Memory B cell (primary cell): ENCODE measurements around the gene NPR2.

Source experiments
- ATAC-seq: fragments of 150-1000 bp; cut with Tn5 transposase; 2 replicates; pipeline ENCODE4 v1.10.0; 2021; ENCODE audit warnings: low read depth, mild to moderate bottlenecking, moderate library complexity
- DNase-seq, 2 donors: peaks; one replicate each; pipeline ENCODE4 v3.0.0; 2022; ENCODE audit warnings: low spot score in 2 of 2
- H3K27ac Mint-ChIP-seq: one replicate; pipeline ENCODE4 v1.8.0; 2022; ENCODE audit warnings: mild to moderate bottlenecking, moderate library complexity, mixed read lengths
- H3K27me3 Mint-ChIP-seq: one replicate; pipeline ENCODE4 v1.8.0; 2022; ENCODE audit warnings: mixed read lengths
- H3K36me3 Mint-ChIP-seq: one replicate; pipeline ENCODE4 v1.8.0; 2022; ENCODE audit warnings: mild to moderate bottlenecking, mixed read lengths
- H3K4me1 Mint-ChIP-seq: one replicate; pipeline ENCODE4 v1.8.0; 2022; ENCODE audit warnings: mixed read lengths
- H3K4me3 Mint-ChIP-seq: one replicate; pipeline ENCODE4 v1.8.0; 2022; ENCODE audit warnings: mild to moderate bottlenecking, moderate library complexity, mixed read lengths
- H3K9me3 Mint-ChIP-seq: one replicate; pipeline ENCODE4 v1.8.0; 2022; ENCODE audit warnings: mixed read lengths

The NPR2 gene

DNA sequence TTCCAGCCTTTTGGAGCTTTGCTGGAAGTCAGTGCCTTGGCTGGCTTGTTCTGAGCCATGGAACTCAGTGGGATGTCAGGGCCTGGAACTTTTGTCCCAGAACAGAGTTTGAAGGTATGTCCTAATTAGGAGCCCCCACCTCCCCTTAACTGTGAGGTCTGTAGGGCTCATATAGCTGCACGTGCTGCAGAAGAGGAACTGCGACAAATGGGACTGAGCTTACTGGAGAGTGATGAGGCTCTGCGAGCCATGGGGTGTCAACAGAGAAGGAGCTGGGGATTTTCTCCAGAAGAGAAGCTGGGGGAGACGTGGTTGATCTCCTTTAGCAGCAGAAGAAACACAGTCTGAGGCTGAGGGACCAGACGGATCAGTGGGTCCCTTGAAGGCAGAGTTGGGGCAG lies 48.5 kb downstream of the NPR2 start:
- no peak for DNase-seq

DNA sequence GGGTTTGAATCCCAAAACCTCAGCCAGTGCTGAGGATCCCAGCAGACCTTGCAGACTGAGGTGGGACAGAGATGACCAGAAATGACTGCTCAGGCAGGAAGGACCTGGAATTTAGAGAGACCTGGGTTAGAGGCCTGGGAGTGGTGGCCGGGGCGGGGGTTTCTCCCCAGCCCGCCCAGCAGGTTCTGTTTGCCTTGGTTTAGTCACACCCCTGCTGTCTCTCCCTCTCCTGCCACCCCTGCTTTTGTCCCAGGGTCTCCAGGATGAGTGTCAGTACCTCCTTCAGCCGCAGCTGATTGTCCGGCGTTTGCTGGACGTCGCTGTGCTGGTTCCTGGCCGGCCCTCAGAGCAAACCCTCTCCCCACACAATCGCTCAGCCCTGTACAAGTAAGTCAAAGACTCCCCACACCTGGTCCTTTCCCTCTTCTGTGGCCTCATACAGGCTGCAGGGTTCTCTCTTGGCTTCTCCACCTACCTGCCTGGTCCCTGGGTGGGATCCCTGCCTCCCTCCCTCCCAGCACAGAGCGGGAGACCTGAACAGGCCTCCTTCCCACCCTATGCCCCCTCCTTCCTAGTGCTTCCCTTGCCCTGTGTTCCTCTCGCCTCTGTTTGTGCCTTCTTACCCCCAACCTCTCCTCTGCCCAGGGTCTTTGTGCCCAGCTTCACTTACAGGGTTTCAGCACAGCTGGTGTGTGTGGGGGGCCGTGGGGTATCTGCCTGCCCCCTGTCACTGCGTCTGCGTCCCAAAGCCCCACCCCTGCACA lies 49.7 kb downstream of the NPR2 start:
- Mint-ChIP-seq H3K4me3 (no peak overlapping the region), H3K36me3 (no peaks in the 10 kb centered on the region), H3K4me1 (peaks cover 34% of the 10 kb centered on the region), H3K9me3 (no peaks in the 10 kb centered on the region), H3K27ac (no peak overlapping the region), H3K27me3 (no peaks in the 10 kb centered on the region)
- no peak for ATAC-seq
- DNase-seq = no peak

More for the DNA sequence above, 48.5 kb downstream of the NPR2 start:
- no peak overlapping the region for H3K4me3 Mint-ChIP-seq
- ATAC-seq = peak; percentile 42
- H3K27ac Mint-ChIP-seq = no peak overlapping the region
- no peaks in the 10 kb centered on the region for H3K27me3 Mint-ChIP-seq
- no peaks in the 10 kb centered on the region for H3K9me3 Mint-ChIP-seq
- no peaks in the 10 kb centered on the region for H3K36me3 Mint-ChIP-seq
- peaks cover 27% of the 10 kb centered on the region for H3K4me1 Mint-ChIP-seq

DNA sequence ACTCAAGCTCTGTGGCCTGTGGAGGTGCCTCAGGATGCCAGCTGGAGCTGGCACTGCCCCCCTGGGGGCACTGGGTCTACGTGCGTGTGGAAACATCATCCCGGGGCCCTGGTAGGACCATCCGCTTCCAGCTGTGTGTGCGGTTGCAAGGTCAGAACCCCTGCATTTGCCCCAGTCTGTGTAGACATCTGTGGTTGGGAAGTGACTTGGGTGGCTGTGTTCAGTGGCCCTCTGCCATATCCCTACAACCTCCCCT lies 50.2 kb downstream of the NPR2 start:
- no peak for DNase-seq
- Mint-ChIP-seq H3K4me1 (peaks cover 35% of the 10 kb centered on the region), H3K9me3 (no peaks in the 10 kb centered on the region), H3K4me3 (no peak overlapping the region), H3K27ac (no peak overlapping the region), H3K36me3 (no peaks in the 10 kb centered on the region), H3K27me3 (no peaks in the 10 kb centered on the region)
- no peak for ATAC-seq

DNA sequence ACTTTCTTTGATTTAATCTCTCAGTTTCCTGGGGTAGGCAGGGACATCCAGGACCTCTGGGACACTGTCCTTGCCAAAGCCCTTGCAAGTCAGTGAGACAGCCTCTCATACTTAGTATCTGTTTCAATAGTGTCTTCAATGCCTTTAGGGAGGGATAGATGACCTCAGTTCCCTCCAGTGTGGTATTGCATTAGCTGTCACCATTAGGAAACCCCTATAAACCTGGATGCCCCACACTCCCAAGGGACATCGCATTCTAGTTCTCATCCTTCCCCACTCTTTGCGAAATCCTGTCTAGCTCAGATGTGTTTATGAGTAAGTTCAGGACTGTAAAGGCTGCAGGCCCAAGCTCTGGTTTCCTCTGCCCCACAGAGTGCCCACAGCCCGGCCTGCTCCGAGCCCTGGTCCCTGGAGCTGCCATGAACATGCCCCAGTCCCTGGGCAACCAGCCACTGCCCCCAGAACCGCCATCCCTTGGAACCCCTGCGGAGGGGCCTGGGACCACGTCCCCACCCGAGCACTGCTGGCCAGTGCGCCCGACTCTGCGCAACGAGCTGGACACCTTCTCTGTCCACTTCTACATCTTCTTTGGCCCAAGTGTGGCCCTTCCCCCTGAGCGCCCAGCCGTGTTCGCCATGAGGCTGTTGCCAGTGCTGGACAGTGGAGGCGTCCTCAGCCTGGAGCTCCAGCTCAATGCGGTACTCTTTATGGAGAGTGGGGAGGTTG lies 50.8 kb downstream of the NPR2 start:
- no peak for DNase-seq
- Mint-ChIP-seq H3K27me3 (no peaks in the 10 kb centered on the region), H3K4me1 (peaks cover 38% of the 10 kb centered on the region), H3K27ac (peak overlapping the region; percentile 81), H3K4me3 (no peak overlapping the region), H3K36me3 (no peaks in the 10 kb centered on the region), H3K9me3 (no peaks in the 10 kb centered on the region)
- ATAC-seq = no peak

DNA sequence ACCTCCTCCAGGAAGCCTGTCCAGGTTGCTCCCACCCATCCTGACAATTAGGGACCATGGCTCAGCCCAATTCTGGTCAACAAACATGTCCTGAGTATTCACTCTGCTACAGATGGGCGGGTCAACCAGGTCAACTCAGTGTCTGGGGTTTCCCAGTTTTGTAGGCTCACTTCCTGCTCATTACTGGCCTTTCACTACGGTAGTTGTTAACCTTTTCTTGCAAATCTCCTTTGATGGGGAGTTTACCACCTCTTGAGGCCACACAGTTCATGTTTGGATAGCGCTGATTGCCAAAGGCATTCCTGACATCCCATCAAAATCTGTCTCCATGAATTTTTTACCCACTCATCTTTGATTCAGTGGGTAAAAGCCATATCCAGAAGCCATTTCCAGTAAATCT lies 51.4 kb downstream of the NPR2 start:
- H3K4me1 Mint-ChIP-seq = peaks cover 44% of the 10 kb centered on the region
- peaks cover 2% of the 10 kb centered on the region for H3K36me3 Mint-ChIP-seq
- ATAC-seq (peak; percentile 27), DNase-seq (no peak)
- H3K9me3 Mint-ChIP-seq = no peaks in the 10 kb centered on the region
- H3K27ac Mint-ChIP-seq = peak overlapping the region; percentile 81
- no peaks in the 10 kb centered on the region for H3K27me3 Mint-ChIP-seq
- H3K4me3 Mint-ChIP-seq = no peak overlapping the region

DNA sequence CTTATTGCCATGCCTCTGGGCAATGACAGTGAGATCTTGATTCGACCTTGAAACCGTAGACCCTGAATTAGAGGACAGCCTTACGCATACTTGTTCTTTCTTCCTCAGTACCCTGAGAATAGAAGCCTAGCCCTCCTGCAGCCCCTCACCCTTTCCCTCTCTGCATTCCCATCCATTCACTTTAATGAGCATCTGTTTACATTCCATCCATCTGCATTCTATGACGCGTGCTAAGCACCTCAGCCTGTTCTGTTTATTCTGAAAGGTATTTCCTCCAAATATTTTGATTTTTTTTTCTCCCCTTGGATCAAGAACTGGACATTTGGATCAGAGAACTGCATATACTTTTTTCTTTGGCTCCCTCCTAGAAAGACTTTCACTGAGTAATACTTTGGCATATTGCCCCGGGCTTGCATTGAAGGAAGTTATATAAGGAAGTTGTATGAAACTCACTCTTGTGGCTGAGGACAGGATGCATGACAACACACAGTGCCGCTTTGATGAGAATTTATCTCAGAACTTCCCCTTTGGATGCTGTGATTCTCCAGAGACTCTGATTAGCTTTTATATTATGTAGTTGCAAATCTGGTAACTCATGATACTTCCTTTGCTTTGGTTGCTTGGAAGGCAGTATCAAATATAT lies 53.4 kb downstream of the NPR2 start:
- peaks cover 2% of the 10 kb centered on the region for H3K36me3 Mint-ChIP-seq
- H3K4me1 Mint-ChIP-seq = peaks cover 54% of the 10 kb centered on the region
- peak in 1 of 2 donors; percentile 56 for DNase-seq
- no peaks in the 10 kb centered on the region for H3K27me3 Mint-ChIP-seq
- peak overlapping the region; percentile 48 for H3K27ac Mint-ChIP-seq
- peak overlapping the region; percentile 45 for H3K4me3 Mint-ChIP-seq
- H3K9me3 Mint-ChIP-seq = no peaks in the 10 kb centered on the region
- peak; percentile 92 for ATAC-seq

DNA sequence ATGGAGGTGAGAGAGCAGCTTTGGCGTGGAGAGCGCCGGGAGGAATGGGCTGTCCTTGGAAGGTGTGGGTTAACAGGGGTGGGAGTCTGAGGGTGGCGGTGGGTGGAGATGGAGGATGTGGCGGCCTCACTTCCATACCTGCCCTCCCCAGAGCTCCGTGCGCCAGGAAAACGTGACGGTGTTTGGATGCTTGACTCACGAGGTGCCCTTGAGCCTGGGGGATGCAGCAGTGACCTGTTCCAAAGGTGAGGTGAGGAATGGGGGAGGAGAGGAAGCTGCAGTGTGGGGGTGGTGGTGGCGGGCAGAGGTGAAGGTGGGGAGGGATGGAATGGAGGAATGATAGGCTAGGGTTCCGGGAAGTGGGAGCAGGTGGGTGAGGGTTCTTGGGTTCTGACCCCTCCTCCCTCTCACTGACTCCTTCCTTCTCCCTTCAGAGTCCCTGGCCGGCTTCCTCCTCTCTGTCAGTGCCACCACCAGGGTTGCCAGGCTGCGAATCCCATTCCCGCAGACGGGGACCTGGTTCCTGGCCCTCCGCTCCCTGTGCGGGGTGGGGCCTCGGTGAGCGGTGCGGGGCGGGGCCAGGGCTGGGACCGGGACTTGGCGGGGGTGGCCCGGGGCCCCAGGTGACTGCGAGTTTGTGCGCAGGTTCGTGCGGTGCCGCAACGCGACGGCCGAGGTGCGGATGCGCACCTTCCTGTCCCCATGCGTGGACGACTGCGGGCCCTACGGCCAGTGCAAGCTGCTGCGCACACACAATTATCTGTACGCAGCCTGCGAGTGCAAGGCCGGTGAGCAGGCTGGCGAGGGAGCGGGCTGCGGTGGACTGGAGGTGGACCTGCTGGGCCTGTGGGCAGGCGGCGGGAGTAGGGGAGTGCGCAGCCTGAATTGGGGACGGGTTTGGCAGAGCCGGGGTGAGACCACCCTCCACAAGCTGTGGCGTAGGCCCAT lies 54.7 kb downstream of the NPR2 start:
- H3K4me1 Mint-ChIP-seq = peaks cover 47% of the 10 kb centered on the region
- H3K4me3 Mint-ChIP-seq = peak overlapping the region; percentile 49
- H3K27ac Mint-ChIP-seq = peak overlapping the region; percentile 48
- H3K36me3 Mint-ChIP-seq = peaks cover 2% of the 10 kb centered on the region
- no peaks in the 10 kb centered on the region for H3K27me3 Mint-ChIP-seq
- H3K9me3 Mint-ChIP-seq = no peaks in the 10 kb centered on the region
- no peak for ATAC-seq
- no peak for DNase-seq

DNA sequence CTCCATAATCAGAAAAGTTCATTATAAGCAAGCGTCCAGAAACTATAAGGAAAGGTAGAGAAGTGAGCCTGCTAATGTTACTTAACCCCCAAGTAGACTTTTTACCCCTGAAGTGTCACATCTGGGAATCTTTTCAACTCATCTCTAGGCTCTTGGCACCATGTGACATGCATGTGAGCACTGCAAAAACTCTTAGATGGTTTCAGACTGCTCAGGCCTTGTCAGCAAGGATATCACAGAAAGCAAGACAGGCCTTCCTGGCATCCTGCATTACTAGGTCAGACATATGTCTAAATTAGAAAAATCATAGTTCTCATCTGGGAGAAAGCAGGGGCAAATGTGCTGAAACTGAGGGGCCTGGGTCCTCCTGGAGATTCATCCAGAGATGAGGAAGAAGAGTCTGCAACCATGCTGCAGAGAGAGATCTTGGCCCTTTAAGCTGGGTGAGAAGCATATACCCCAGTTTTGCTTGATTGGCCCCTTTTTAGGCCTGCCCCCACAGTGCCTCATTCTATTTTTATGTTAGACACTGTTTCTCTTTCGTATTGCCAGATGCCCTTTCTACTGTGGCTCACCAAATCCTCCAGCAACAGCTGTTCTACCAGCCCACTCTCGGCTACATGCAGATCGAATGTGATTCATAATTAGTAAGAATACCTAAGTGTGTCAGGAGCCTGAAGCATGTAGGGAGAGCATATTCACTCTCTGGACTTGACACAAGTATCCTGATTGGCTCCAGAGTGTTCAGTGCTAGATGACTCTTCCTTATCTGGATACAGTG lies 56.6 kb downstream of the NPR2 start:
- peaks cover 38% of the 10 kb centered on the region for H3K4me1 Mint-ChIP-seq

DNA sequence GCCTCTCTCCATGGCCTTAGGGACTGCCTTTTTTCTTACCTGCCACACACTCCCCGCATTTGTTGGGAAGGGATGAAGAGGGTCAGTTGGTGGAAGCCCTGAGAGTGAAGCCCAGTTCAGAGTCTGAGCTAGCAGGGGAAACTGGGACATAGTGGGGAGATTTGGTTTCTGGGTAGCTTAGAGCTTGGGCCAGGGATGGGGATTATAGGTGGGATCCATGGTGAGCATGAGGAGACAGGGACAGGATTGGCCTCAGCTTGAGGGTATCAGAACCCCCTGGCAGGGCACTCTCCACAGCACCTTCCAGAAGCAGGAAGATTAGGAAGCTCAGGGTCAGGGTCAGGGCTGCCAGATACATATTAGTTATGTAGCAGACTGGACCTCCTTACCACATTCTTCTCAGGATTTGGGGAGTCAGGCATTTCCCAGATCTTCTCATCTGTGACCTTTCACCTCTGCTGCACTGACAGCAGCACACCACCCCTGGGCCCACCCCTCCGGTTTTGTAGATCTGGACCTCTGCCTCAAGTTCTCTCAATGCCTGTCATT lies 61.0 kb downstream of the NPR2 start:
- no peak for ATAC-seq
- H3K4me3 Mint-ChIP-seq = no peak overlapping the region
- DNase-seq = no peak
- H3K27ac Mint-ChIP-seq = no peak overlapping the region
- no peaks in the 10 kb centered on the region for H3K27me3 Mint-ChIP-seq
- H3K9me3 Mint-ChIP-seq = no peaks in the 10 kb centered on the region
- H3K36me3 Mint-ChIP-seq = peaks cover under 1% of the 10 kb centered on the region
- H3K4me1 Mint-ChIP-seq = peaks cover 15% of the 10 kb centered on the region

More for the DNA sequence above, 56.6 kb downstream of the NPR2 start:
- H3K27ac Mint-ChIP-seq = peak overlapping the region; percentile 62
- H3K4me3 Mint-ChIP-seq = peak overlapping the region; percentile 38
- no peaks in the 10 kb centered on the region for H3K27me3 Mint-ChIP-seq
- peaks cover 2% of the 10 kb centered on the region for H3K36me3 Mint-ChIP-seq
- ATAC-seq (peak; percentile 64), DNase-seq (peak in 1 of 2 donors; percentile 23)
- no peaks in the 10 kb centered on the region for H3K9me3 Mint-ChIP-seq

DNA sequence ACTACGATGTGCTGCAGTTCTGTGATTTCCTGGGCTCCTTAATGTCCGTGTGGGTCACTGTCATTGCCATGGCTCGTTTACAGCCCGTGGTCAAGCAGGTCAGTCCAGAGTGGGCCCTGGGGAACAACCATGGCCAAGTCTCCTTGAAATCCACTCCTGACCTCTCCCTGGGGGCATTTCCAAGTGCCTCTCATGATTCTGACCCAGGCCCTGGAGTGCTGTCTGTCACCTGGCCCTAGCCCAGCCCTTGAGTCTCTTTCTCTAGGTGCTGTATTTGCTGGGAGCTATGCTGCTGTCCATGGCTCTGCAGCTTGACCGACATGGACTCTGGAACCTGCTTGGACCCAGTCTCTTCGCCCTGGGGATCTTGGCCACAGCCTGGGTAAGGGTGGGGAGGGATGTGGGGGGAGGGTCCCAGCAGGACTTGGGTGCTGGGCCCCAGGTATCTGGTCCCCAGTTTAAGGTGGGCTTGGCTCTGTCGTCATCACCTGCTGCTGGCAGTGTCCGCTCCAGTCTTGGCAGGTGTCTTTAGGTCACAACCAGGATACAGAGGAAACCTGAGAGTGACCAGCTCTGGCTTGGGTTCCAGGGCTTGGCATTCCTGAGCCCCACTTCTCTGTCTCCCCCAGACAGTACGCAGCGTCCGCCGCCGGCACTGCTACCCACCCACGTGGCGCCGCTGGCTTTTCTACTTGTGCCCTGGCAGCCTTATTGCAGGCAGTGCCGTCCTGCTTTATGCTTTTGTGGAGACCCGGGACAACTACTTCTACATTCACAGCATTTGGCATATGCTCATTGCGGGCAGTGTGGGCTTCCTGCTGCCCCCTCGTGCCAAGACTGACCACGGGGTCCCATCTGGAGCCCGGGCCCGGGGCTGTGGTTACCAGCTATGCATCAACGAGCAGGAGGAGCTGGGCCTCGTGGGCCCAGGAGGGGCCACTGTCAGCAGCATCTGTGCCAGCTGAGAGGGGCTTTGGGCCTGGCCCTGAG lies 61.8 kb downstream of the NPR2 start:
- Mint-ChIP-seq H3K36me3 (no peaks in the 10 kb centered on the region), H3K27ac (no peak overlapping the region), H3K4me1 (peaks cover 7% of the 10 kb centered on the region), H3K9me3 (no peaks in the 10 kb centered on the region), H3K27me3 (no peaks in the 10 kb centered on the region), H3K4me3 (no peak overlapping the region)
- DNase-seq (no peak), ATAC-seq (no peak)

DNA sequence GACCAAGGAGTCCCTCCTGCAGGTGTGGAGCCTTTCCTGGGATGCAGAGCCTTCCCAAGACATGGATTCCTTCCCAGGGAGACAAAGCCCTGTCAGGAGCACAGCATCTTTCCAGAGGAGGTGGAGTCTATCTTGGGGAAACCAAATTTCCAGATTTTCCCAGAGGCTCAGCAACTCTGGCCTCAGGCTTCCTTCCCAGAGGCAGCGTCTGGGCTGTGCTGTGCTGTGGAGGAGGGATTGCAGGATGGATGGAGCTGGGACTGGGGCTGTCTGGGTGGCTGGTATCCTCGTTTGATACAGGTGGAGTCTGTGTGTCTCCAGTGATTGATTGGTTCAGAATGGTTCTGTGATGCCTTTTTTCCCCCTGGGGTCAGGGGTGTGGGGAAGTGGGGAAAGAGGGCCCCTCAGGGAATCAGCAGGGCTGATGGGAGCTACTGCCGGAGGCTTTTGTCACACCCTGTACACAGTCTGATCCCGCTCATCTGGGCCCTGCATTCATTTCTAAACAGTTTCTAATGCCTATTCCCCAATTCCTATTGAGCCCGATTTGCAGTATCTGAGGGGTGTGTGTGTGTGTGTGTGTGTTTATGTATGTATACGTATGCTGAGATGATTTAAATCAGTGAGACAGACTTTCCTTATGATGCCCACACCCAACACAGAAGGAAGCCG lies 62.8 kb downstream of the NPR2 start:
- H3K36me3 Mint-ChIP-seq = no peaks in the 10 kb centered on the region
- ATAC-seq (no peak), DNase-seq (no peak)
- no peak overlapping the region for H3K4me3 Mint-ChIP-seq
- no peaks in the 10 kb centered on the region for H3K4me1 Mint-ChIP-seq
- H3K27ac Mint-ChIP-seq = no peak overlapping the region
- no peaks in the 10 kb centered on the region for H3K9me3 Mint-ChIP-seq
- no peaks in the 10 kb centered on the region for H3K27me3 Mint-ChIP-seq

DNA sequence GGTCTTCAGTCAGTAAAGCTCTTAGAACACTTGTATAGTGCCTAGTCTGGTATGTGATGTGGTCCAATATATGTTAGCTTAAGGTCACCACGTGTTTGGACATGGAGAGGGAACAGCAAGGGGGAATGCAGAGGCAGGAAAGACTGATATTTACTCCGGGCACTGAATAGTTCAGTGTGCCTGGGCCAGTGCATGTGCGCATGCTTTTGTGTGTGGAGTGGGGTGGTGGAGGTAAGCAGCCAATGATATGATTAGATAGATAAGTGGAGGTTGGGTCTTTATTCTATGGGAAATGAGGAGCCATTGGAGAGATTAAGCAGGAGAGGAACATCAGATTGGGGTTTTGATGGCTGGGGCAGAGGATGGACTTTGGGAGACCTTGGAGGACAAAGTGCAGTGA lies 64.8 kb downstream of the NPR2 start:
- ATAC-seq = no peak
- peaks cover 2% of the 10 kb centered on the region for H3K27me3 Mint-ChIP-seq
- no peak for DNase-seq
- H3K4me3 Mint-ChIP-seq = no peak overlapping the region
- no peaks in the 10 kb centered on the region for H3K36me3 Mint-ChIP-seq
- H3K4me1 Mint-ChIP-seq = peaks cover 1% of the 10 kb centered on the region
- no peak overlapping the region for H3K27ac Mint-ChIP-seq
- H3K9me3 Mint-ChIP-seq = no peaks in the 10 kb centered on the region
